Brain microvascular endothelial cell (primary cell): Measurements from ENCODE around the gene BEST1.

Experiments used
- DNase-seq: peaks from one replicate; pipeline ENCODE4 v3.0.0-alpha.2; 2020
- H3K27ac ChIP-seq: fragments of 250-450 bp; sonication (Bioruptor Pico); 2 replicates; pipeline ENCODE4 v1.5.1; 2020; ENCODE audit warnings: mild to moderate bottlenecking, moderate library complexity
- H3K27me3 ChIP-seq: fragments of 250-450 bp; sonication (Bioruptor Pico); replicated peaks from 2 replicates; pipeline ENCODE4 v1.5.1; 2020; ENCODE audit warnings: mild to moderate bottlenecking
- H3K36me3 ChIP-seq: fragments of 250-450 bp; sonication (Bioruptor Pico); replicated peaks from 2 replicates; pipeline ENCODE4 v1.5.1; 2020; ENCODE audit warnings: mild to moderate bottlenecking
- H3K4me3 ChIP-seq: 2 replicates; pipeline ENCODE4 v1.5.1; 2011; ENCODE audit warnings: low read depth, mild to moderate bottlenecking, control low read depth, low read length, moderate library complexity
- in situ Hi-C: cut with HindIII; loops from 2 replicates; pipeline ENCODE4 v1.10.0; 2017; ENCODE audit warnings: low sequenced_read_pairs, low pct_ligation_motif_present
- TF ChIP-seq, protein P1 (sequence below): IDR thresholded peaks from 2 replicates; pipeline ENCODE4 v1.5.1; 2011; ENCODE audit warnings: low read depth, mild to moderate bottlenecking, moderate library complexity, low read length, control low read depth, inconsistent platforms; ENCODE audit errors: missing control alignments

BEST1 gene

GRCh38 chr11:61924064-61924455 is 26.1 kb upstream of the BEST1 start:
- Histone ChIP-seq H3K4me3 (no peak overlapping the region), H3K36me3 (no peaks in the 10 kb centered on the region), H3K27ac (no peak overlapping the region), H3K27me3 (peaks cover 4% of the 10 kb centered on the region)
- in situ Hi-C loops = loop anchor here (25.0 kb wide), 1 partner anchor 188 kb away; the partner anchor contains the start of gene INCENP
- no peak for DNase-seq
- TF ChIP-seq, protein P1, sequence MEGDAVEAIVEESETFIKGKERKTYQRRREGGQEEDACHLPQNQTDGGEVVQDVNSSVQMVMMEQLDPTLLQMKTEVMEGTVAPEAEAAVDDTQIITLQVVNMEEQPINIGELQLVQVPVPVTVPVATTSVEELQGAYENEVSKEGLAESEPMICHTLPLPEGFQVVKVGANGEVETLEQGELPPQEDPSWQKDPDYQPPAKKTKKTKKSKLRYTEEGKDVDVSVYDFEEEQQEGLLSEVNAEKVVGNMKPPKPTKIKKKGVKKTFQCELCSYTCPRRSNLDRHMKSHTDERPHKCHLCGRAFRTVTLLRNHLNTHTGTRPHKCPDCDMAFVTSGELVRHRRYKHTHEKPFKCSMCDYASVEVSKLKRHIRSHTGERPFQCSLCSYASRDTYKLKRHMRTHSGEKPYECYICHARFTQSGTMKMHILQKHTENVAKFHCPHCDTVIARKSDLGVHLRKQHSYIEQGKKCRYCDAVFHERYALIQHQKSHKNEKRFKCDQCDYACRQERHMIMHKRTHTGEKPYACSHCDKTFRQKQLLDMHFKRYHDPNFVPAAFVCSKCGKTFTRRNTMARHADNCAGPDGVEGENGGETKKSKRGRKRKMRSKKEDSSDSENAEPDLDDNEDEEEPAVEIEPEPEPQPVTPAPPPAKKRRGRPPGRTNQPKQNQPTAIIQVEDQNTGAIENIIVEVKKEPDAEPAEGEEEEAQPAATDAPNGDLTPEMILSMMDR = no peak

DNA sequence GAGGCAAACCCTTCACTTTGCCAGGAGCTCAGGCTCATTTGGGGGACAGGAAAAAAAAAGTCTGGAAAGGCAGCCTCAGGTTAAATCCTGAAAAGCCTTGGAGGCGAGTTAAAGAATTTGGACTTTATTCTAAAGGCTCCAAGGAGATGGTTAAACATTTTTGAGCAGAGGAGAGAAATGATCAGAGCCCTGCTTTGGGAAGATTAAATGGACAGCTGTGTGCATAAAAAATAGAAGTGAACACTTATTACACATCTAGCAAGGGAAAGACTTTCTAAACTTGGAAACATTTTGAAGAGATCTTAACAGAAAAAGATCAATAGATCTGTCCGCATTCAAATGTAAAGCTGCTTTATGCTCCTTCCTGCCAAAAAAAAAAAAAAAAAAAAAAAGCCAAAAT is 24.4 kb upstream of the BEST1 start:
- in situ Hi-C loops = no loop called here
- Histone ChIP-seq H3K27me3 (no peaks in the 10 kb centered on the region), H3K4me3 (no peak overlapping the region), H3K27ac (no peak overlapping the region), H3K36me3 (no peaks in the 10 kb centered on the region)
- TF ChIP-seq, protein P1 = no peak
- no peak for DNase-seq

DNA sequence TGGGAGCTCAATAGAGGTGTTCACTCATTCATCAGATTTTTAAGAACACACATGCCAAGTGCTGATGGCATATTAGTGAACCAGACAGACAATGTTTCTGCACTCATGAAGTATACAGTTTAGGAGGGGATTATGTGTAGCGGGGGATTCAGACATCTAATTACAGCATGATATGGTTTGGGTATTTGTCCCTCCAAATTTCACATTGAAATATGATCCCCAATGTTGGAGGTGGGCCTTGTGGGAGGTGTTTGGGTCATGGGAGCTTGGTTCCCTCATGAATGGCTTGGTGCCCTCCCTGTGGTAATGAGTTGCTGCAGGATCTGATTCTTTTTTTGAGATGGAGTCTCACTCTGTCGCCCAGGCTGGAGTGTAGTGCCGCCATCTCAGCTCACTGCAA is 23.9 kb upstream of the BEST1 start:
- DNase-seq = no peak
- Histone ChIP-seq H3K27me3 (no peaks in the 10 kb centered on the region), H3K36me3 (no peaks in the 10 kb centered on the region), H3K4me3 (no peak overlapping the region), H3K27ac (no peak overlapping the region)
- in situ Hi-C loops = no loop called here
- TF ChIP-seq, protein P1 = no peak

DNA sequence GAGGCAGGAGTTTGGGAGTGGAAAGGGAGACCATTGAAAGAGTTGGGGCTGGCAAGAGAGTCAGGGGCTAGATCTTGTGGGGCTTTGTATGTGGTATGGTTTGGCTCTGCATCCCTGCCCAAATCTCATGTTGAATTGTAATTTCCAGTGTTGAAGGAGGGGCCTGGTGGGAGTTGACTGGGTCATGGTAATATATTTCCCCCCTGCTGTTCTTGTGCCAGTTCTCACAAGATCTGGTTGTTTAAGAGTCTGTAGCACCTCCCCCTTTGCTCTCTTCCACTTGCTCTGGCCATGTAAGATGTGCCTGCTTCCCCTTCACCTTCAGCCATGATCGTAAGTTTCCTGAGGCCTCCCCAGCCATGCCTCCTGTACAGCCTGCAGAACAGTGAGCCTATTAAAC is 22.6 kb upstream of the BEST1 start:
- in situ Hi-C loops = no loop called here
- Histone ChIP-seq H3K4me3 (no peak overlapping the region), H3K27me3 (no peaks in the 10 kb centered on the region), H3K36me3 (no peaks in the 10 kb centered on the region), H3K27ac (no peak overlapping the region)
- peak; percentile 19 for DNase-seq
- TF ChIP-seq, protein P1 = no peak

GRCh38 chr11:61928606-61929005 is 21.5 kb upstream of the BEST1 start:
- no peak overlapping the region for H3K4me3 ChIP-seq
- H3K36me3 ChIP-seq = no peaks in the 10 kb centered on the region
- no peak for DNase-seq
- H3K27me3 ChIP-seq = no peaks in the 10 kb centered on the region
- TF ChIP-seq, protein P1 = no peak
- in situ Hi-C loops = no loop called here
- no peak overlapping the region for H3K27ac ChIP-seq

- TF ChIP-seq, protein P1 = no peak
- in situ Hi-C loops = no loop called here
These were observed 19.2 kb upstream of the BEST1 start for GRCh38 chr11:61930933-61931332.

More at GRCh38 chr11:61930933-61931332, 19.2 kb upstream of the BEST1 start:
- no peaks in the 10 kb centered on the region for H3K27me3 ChIP-seq
- no peak for DNase-seq
- H3K27ac ChIP-seq = no peak overlapping the region
- H3K4me3 ChIP-seq = no peak overlapping the region
- H3K36me3 ChIP-seq = no peaks in the 10 kb centered on the region
